Measurements from ENCODE around the gene OAS2.
"Not testable (repeated sequence)": the region's sequence is repeated elsewhere in the genome, so short reads cannot be mapped to it uniquely, and the experiment has no call there.

OAS2 gene

GRCh38 chr12:112987561-112987960, 9.2 kb downstream of the OAS2 start:
- DNase-seq = no peak

GRCh38 chr12:112988224-112988623, 9.9 kb downstream of the OAS2 start:
- DNase-seq = no peak

DNA sequence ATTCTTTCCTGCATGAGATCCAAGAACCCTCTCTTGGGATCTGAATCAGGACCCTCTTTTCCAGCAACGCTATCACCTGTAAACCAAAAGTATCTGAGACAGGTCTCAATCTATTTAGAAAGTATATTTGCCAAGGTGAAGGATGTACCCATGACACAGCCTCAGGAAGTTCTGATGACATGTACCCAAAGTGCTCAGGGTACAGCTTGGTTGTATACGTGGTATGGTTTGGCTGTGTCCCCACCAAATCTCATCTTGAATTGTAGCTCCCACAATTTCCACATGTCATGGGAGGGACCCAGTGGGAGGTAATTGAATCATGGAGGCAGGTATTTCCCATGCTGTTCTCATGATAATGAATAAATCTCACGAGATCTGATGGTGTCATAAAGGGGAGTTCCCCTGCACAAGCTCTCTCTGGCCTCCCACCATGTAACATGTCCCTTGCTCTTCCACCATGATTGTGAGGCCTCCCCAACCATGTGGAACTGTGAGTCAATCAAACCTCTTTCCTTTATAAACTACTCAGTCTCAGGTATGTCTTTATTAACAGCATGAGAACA, 10.6 kb downstream of the OAS2 start:
- not testable (repeated sequence) for DNase-seq

DNA sequence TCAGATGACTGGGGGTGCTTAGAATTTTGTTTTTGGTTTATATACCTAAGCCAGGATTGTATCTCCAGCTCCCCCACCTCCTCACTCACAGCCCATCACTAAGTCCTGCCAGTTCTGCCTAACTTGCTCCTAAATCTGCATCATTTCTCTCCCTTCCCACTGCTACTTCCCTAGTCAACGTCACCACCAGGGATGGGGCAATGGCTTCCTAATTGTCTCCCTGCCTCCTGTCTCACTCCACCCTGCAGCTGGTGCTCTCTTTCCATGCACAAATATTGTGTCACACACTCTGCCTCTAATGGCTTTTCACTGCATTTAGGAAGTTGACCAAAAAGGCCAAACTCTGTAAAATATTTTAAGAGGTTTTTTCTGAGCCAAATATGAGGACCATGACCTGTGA, 11.5 kb downstream of the OAS2 start:
- DNase-seq = no peak

GRCh38 chr12:112992541-112993398, 14.5 kb downstream of the OAS2 start:
- peak; percentile 4 for DNase-seq

GRCh38 chr12:112995008-112995407, 16.7 kb downstream of the OAS2 start:
- DNase-seq = no peak

DNA sequence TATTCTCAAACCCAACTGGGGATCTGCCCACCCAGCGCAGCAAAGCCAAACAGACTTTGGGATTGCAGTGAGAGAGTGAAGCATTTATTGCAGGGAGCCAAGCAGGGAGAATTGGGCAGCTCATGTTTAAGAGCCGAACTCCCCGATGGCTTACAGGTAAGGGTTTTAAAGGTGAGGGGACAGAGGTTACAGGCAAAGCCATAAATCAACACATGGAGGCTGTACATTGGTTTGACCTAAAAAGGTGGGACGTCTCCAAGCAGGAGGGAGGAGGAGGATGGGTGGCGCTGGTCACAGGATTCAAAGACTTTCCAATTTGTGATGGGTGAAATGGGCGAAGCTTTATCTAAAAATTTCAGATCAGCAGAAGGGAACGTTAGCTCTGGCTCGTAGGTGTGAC, 18.2 kb downstream of the OAS2 start:
- no peak for DNase-seq

DNA sequence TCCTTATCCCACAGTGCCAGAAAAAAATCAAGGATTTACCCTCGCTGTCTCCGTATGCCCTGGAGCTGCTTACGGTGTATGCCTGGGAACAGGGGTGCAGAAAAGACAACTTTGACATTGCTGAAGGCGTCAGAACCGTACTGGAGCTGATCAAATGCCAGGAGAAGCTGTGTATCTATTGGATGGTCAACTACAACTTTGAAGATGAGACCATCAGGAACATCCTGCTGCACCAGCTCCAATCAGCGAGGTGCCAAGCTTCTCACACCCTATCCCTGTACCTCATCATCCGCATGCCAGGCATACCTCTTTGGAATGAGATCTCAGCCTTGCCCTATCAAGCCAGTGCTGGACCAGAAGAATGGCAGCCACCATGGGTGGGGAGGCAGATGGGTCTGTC, 19.2 kb downstream of the OAS2 start:
- DNase-seq = no peak

- DNase-seq = no peak
Observed at GRCh38 chr12:112998987-112999767, 20.9 kb downstream of the OAS2 start.

DNA sequence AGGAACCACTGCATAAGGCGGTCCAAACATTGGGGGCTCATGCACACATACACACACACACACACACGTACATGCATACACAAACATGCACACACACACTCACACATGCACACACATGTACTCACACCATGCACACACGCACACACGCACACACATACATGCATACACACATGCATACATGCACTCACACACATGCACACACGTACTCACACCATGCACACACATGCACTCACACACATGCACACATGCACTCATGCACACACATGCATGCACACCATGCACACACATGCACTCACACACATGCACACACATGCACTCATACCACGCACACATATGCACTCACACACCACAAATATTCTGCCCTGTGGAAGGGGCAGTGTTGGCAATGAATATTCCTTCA, 22.1 kb downstream of the OAS2 start:
- no peak for DNase-seq

DNA sequence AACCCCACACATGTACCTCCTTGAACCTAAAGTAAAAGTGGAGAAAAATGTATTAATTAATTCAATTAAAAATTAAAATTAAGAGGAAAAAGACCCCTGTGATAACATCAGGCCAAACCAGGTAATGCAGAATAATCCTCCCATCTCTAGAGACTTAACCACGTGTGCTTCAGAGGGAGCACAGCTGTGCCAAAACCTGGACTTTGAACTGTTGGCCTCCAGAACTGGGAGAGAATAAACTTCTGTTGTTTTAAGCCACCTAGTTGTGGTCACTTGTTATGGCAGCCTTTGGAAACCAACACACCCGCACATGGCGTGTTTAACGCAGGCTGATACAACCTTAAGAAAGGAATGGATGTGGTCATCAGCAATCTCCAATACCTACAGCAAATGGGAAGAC, 23.8 kb downstream of the OAS2 start:
- no peak for DNase-seq

GRCh38 chr12:113002676-113003075, 24.4 kb downstream of the OAS2 start:
- no peak for DNase-seq

GRCh38 chr12:113003636-113004035, 25.3 kb downstream of the OAS2 start:
- DNase-seq = no peak

DNA sequence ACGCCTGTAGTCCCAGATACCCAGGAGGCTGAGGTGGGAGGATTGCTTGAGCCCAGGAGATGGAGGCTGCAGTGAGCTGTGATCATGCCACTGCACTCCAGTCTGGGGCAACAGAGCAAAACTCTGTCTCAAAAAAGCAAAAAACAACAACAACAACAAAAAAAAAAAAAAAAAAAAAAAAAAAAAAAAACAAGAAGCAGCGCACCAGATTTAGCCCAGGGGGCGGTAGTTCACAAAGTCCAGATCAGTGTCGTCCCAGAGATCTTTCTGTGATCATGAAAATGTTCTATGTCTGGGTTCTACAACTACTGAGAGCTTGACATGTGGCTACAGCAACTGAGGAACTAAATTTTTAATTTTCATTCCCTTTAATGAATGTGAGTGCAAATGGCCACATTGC, 27.4 kb downstream of the OAS2 start:
- DNase-seq = no peak

DNA sequence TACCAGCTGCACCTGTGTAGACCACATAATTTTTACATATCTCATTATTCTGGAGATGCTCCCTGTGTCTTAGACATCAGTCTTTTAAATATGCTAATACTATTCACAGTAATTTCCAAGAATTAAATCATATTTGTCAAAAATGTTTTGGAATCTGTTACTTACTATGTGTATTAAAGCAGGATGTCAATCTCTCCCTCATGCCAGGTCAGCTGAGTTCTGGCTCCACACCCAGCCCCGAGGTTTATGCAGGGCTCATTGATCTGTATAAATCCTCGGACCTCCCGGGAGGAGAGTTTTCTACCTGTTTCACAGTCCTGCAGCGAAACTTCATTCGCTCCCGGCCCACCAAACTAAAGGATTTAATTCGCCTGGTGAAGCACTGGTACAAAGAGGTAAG, 27.9 kb downstream of the OAS2 start:
- DNase-seq = no peak

- DNase-seq = no peak
Observed at GRCh38 chr12:113006641-113007040, 28.3 kb downstream of the OAS2 start.

DNA sequence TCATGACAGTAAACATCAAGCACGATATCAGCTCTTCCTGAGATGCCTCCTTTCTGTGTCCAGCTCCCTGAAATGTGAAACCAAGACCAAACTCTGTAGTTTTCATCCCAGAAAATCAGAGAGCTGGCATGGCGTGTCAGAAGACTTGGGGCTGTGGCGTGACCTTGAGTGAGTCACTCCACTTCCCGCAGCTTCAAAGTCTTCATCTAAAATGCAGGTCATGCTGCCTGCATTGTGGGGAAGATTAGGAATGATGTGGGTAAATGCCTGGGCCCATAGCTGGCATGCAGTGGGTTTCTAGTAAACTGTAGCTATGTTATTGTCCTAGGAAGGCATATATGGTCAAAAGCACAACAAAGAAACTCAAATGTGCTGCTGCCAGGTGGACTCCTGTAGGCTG, 28.8 kb downstream of the OAS2 start:
- DNase-seq = no peak

- no peak for DNase-seq
Observed at GRCh38 chr12:113010701-113011100, 32.4 kb downstream of the OAS2 start.

- DNase-seq = no peak
Observed at GRCh38 chr12:113014565-113014964, 36.2 kb downstream of the OAS2 start.

DNA sequence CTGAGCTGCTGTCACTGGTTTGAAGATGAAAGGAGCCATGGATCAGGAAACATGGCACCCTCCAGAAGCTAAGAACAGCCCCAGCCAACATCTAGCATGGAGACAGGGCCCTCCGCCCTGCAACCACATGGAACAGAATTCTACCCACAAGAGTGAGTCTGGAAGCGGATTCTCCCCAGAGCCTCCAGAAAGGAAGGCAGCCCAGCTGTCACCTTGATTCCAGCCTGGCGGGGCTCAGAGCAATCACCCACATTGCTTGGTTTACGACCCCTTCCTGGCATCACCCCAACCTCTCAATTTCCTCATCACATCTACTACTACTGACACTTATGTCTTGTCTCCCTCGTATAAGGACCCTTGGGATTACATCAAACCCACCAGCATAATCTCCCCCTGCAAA, 38.5 kb downstream of the OAS2 start:
- DNase-seq = no peak

DNA sequence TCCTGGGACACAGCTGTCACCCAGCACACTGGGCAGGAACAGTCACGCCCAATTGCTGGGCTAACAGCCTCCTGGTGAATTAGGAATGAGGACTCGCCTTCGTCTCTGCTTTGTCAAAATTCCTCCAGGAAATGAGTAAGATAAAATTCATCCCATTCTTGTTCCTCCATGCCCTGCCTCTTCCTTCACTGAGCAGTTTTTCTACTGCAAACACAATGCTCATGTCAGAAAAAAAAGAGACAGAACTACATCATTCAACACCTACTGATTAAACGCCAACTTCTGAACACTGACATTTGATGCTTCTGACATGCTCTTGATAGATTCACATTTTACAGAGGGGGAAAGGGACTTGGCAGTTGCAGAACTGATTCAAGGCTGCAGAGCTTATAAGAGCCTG, 40.7 kb downstream of the OAS2 start:
- no peak for DNase-seq

GRCh38 chr12:113021500-113021899, 43.2 kb downstream of the OAS2 start:
- no peak for DNase-seq

GRCh38 chr12:113022563-113023297, 44.4 kb downstream of the OAS2 start:
- no peak for DNase-seq
